HEK293 (cell line): Measurements from ENCODE around the gene CENPO.

ENCODE experiments used
- CTCF ChIA-PET: fragments of 350-600 bp; formaldehyde crosslinking; extraction: SDS; loops from one replicate; lab custom pipeline; 2021; ENCODE audit warnings: antibody characterized with exemption; lab: Yijun Ruan, JAX
- POLR2A ChIA-PET: fragments of 300-600 bp; formaldehyde crosslinking; extraction: SDS; loops from one replicate; lab custom pipeline; 2020; ENCODE audit warnings: antibody characterized with exemption, inconsistent platforms; lab: Yijun Ruan, JAX
- H3K27ac ChIP-seq: fragments of 200-500 bp; sonication (Bioruptor generic); 2 replicates; pipeline ENCODE4 v1.5.1; 2014; ENCODE audit warnings: low read depth, low read length, control low read depth, inconsistent platforms; ENCODE audit errors: extremely low read depth
- H3K36me3 ChIP-seq, 2 experiments: fragments of 200-500 bp in 1 of 2; sonication (Bioruptor generic) in 1 of 2; 1 replicate in 1 of 2; 2 replicates in 1 of 2; pipeline ENCODE4 v1.5.1; 2014 to 2017; ENCODE audit warnings: inconsistent platforms in 2 of 2, low read length in 2 of 2; ENCODE audit not compliant: control insufficient read depth in 2 of 2, insufficient read depth in 1 of 2
- H3K4me1 ChIP-seq: fragments of 200-500 bp; sonication (Bioruptor generic); 2 replicates; pipeline ENCODE4 v1.5.1; 2014; ENCODE audit warnings: mild to moderate bottlenecking, low read length, inconsistent platforms; ENCODE audit not compliant: control insufficient read depth, insufficient read depth
- H3K4me3 ChIP-seq: 2 replicates; pipeline ENCODE4 v1.5.1; 2011; ENCODE audit warnings: low read depth, mild to moderate bottlenecking, control low read depth, low read length, moderate library complexity
- H3K9me3 ChIP-seq: fragments of 200-500 bp; sonication (Bioruptor generic); 2 replicates; pipeline ENCODE4 v1.5.1; 2014; ENCODE audit warnings: low read depth, low read length, inconsistent platforms; ENCODE audit not compliant: control insufficient read depth, insufficient read depth
- GLI2 ChIP-seq: fragments of 450-650 bp; formaldehyde crosslinking; IDR thresholded peaks from 2 replicates; pipeline ENCODE4; 2017; ENCODE audit warnings: missing biosample characterization, missing genetic modification characterization, low read depth, borderline replicate concordance
- INSM2 ChIP-seq: fragments of 450-650 bp; formaldehyde crosslinking; IDR thresholded peaks from 2 replicates; pipeline ENCODE4 v1.5.1; 2016; ENCODE audit warnings: missing biosample characterization, missing genetic modification characterization
- KLF7 ChIP-seq: fragments of 450-650 bp; formaldehyde crosslinking; IDR thresholded peaks from 2 replicates; pipeline ENCODE4 v1.5.1; 2016; ENCODE audit warnings: missing biosample characterization, missing genetic modification characterization, borderline replicate concordance
- MYNN ChIP-seq: fragments of 450-650 bp; formaldehyde crosslinking; IDR thresholded peaks from 2 replicates; pipeline ENCODE4 v1.5.1; 2016; ENCODE audit warnings: missing biosample characterization, missing genetic modification characterization, borderline replicate concordance
- PRDM1 ChIP-seq: fragments of 450-650 bp; formaldehyde crosslinking; IDR thresholded peaks from 2 replicates; pipeline ENCODE4; 2016; ENCODE audit warnings: missing biosample characterization, missing genetic modification characterization
- SCRT1 ChIP-seq: fragments of 450-650 bp; formaldehyde crosslinking; IDR thresholded peaks from 2 replicates; pipeline ENCODE4 v1.5.1; 2016; ENCODE audit warnings: missing biosample characterization, missing genetic modification characterization, borderline replicate concordance
- SETDB1 ChIP-seq: IDR thresholded peaks from one replicate; pipeline ENCODE4 v1.6.1; 2017; ENCODE audit warnings: mild to moderate bottlenecking, low read length, moderate library complexity, mixed read lengths; ENCODE audit not compliant: insufficient read length
- SP2 ChIP-seq: fragments of 450-650 bp; formaldehyde crosslinking; IDR thresholded peaks from 2 replicates; pipeline ENCODE4 v1.5.1; 2016; ENCODE audit warnings: missing biosample characterization, missing genetic modification characterization
- ZBTB17 ChIP-seq: fragments of 450-650 bp; formaldehyde crosslinking; IDR thresholded peaks from 2 replicates; pipeline ENCODE4 v1.5.1; 2016; ENCODE audit warnings: missing biosample characterization, missing genetic modification characterization
- ZBTB44 ChIP-seq: fragments of 450-650 bp; IDR thresholded peaks from 2 replicates; pipeline ENCODE4 v1.5.1; 2018; ENCODE audit warnings: missing biosample characterization, mild to moderate bottlenecking, missing genetic modification characterization
- ZBTB48 ChIP-seq: fragments of 450-650 bp; formaldehyde crosslinking; IDR thresholded peaks from 2 replicates; pipeline ENCODE4 v1.5.1; 2016; ENCODE audit warnings: missing biosample characterization, missing genetic modification characterization
- ZFP69B ChIP-seq: fragments of 450-650 bp; formaldehyde crosslinking; IDR thresholded peaks from 2 replicates; pipeline ENCODE4 v1.5.1; 2016; ENCODE audit warnings: missing biosample characterization, missing genetic modification characterization
- ZIC2 ChIP-seq: fragments of 450-650 bp; formaldehyde crosslinking; IDR thresholded peaks from 2 replicates; pipeline ENCODE4 v1.5.1; 2016; ENCODE audit warnings: missing biosample characterization, missing genetic modification characterization
- ZNF112 ChIP-seq: fragments of 450-650 bp; formaldehyde crosslinking; IDR thresholded peaks from 2 replicates; pipeline ENCODE4 v1.5.0; 2017; ENCODE audit warnings: missing biosample characterization, missing genetic modification characterization
- ZNF18 ChIP-seq: fragments of 450-650 bp; formaldehyde crosslinking; IDR thresholded peaks from 2 replicates; pipeline ENCODE4 v1.5.1; 2016; ENCODE audit warnings: missing biosample characterization, missing genetic modification characterization
- ZNF341 ChIP-seq: fragments of 450-650 bp; formaldehyde crosslinking; IDR thresholded peaks from 2 replicates; pipeline ENCODE4; 2016; ENCODE audit warnings: low read depth, missing biosample characterization, missing genetic modification characterization
- ZNF350 ChIP-seq: fragments of 450-650 bp; formaldehyde crosslinking; IDR thresholded peaks from 2 replicates; pipeline ENCODE4 v1.5.0; 2017; ENCODE audit warnings: missing biosample characterization, mild to moderate bottlenecking, missing genetic modification characterization
- ZNF391 ChIP-seq: fragments of 450-650 bp; formaldehyde crosslinking; IDR thresholded peaks from 2 replicates; pipeline ENCODE4 v1.5.1; 2016; ENCODE audit warnings: low read depth, missing biosample characterization, missing genetic modification characterization, borderline replicate concordance
- ZNF48 ChIP-seq: fragments of 450-650 bp; formaldehyde crosslinking; IDR thresholded peaks from 2 replicates; pipeline ENCODE4 v1.5.1; 2016; ENCODE audit warnings: missing biosample characterization, missing genetic modification characterization
- ZNF561 ChIP-seq: fragments of 450-650 bp; IDR thresholded peaks from 2 replicates; pipeline ENCODE4 v1.5.1; 2018; ENCODE audit warnings: missing biosample characterization, missing genetic modification characterization, borderline replicate concordance
- ZNF791 ChIP-seq: fragments of 450-650 bp; formaldehyde crosslinking; IDR thresholded peaks from 2 replicates; pipeline ENCODE4 v1.5.1; 2016; ENCODE audit warnings: missing biosample characterization, missing genetic modification characterization
- ZNF837 ChIP-seq: fragments of 450-650 bp; formaldehyde crosslinking; IDR thresholded peaks from 2 replicates; pipeline ENCODE4 v1.5.1; 2016; ENCODE audit warnings: missing biosample characterization, missing genetic modification characterization
- ZSCAN30 ChIP-seq: fragments of 450-650 bp; IDR thresholded peaks from 2 replicates; pipeline ENCODE4 v1.5.1; 2018; ENCODE audit warnings: missing biosample characterization, mild to moderate bottlenecking, missing genetic modification characterization, moderate library complexity

Gene CENPO

GRCh38 chr2:24820598-24821432, 27.6 kb downstream of the CENPO start:
- ChIA-PET POLR2A (no interaction called here), CTCF (interaction anchor here (0.9 to 1.0 kb wide), 2 partner anchors 8 to 398 kb away, joined by 3 read pairs; no protein-coding TSS in a partner anchor)
- H3K9me3 ChIP-seq: no peaks in the 10 kb centered on the region
- peaks cover 21 to 94% of the 10 kb centered on the region in 2 experiments for H3K36me3 ChIP-seq
- no peak overlapping the region for H3K4me3 ChIP-seq
- TF ChIP-seq ZNF561 (tag by site-specific recombination): no peak
- TF ChIP-seq ZNF18 (tag by site-specific recombination): no peak
- TF ChIP-seq, all 188 proteins: peak for 0
- no peak overlapping the region for H3K27ac ChIP-seq
- no peaks in the 10 kb centered on the region for H3K4me1 ChIP-seq

- H3K27ac ChIP-seq: no peak overlapping the region
- H3K9me3 ChIP-seq: no peaks in the 10 kb centered on the region
- TF ChIP-seq ZBTB17 (tag by site-specific recombination): no peak
- TF ChIP-seq ZBTB48: 0 out of 2 replicates have a peak, but pooled peaks have one; percentile 20
- TF ChIP-seq ZNF48 (tag by site-specific recombination): no peak
- no peak for TF ChIP-seq ZNF837 (tag by site-specific recombination)
- TF ChIP-seq MYNN: no peak
- H3K4me3 ChIP-seq: no peak overlapping the region
- ChIA-PET POLR2A (no interaction called here), CTCF (interaction anchor here (0.9 to 1.4 kb wide), 3 partner anchors 8 to 411 kb away, joined by 3 to 5 read pairs (median 4); no protein-coding TSS in a partner anchor)
- H3K4me1 ChIP-seq: no peaks in the 10 kb centered on the region
- peaks cover 17 to 94% of the 10 kb centered on the region in 2 experiments for H3K36me3 ChIP-seq
Observed at GRCh38 chr2:24821433-24821891, 28.2 kb downstream of the CENPO start.

- ChIA-PET POLR2A (no interaction called here), CTCF (interaction anchor here (0.9 to 1.4 kb wide), 3 partner anchors 9 to 412 kb away, joined by 3 to 5 read pairs (median 4); no protein-coding TSS in a partner anchor)
- H3K27ac ChIP-seq: no peak overlapping the region
Observed at GRCh38 chr2:24822049-24822706, 29.0 kb downstream of the CENPO start.

GRCh38 chr2:24824071-24824588, 30.9 kb downstream of the CENPO start:
- ChIA-PET POLR2A (no interaction called here), CTCF (interaction anchor here (0.6 to 1.6 kb wide), 4 partner anchors 27 to 372 kb away, joined by 3 to 8 read pairs (median 6); no protein-coding TSS in a partner anchor)
- H3K9me3 ChIP-seq: no peaks in the 10 kb centered on the region
- H3K4me1 ChIP-seq: no peaks in the 10 kb centered on the region
- H3K36me3 ChIP-seq: peaks cover 10 to 80% of the 10 kb centered on the region in 2 experiments; a peak in 2 of 3 replicates
- H3K27ac ChIP-seq: no peak overlapping the region
- no peak for TF ChIP-seq KLF7
- TF ChIP-seq ZNF391 (tag by site-specific recombination): no peak
- TF ChIP-seq ZFP69B (tag by site-specific recombination): no peak
- no peak for TF ChIP-seq ZSCAN30 (tag by site-specific recombination)
- TF ChIP-seq SP2 (tag by site-specific recombination): no peak
- no peak for TF ChIP-seq SETDB1
- no peak for TF ChIP-seq ZNF112 (tag by site-specific recombination)
- no peak for TF ChIP-seq PRDM1 (tag by site-specific recombination)
- no peak for TF ChIP-seq ZNF791 (tag by site-specific recombination)
- TF ChIP-seq INSM2 (tag by site-specific recombination): no peak
- no peak for TF ChIP-seq ZBTB44
- no peak for TF ChIP-seq ZNF341 (tag by site-specific recombination)
- H3K4me3 ChIP-seq: no peak overlapping the region

More at GRCh38 chr2:24822049-24822706, 29.0 kb downstream of the CENPO start:
- TF ChIP-seq GLI2 (tag by site-specific recombination) (no peak), ZNF350 (tag by site-specific recombination) (no peak), SCRT1 (tag by site-specific recombination) (no peak), ZIC2 (peak; percentile 57)
- peaks cover 14 to 93% of the 10 kb centered on the region in 2 experiments; a peak in 2 of 3 replicates for H3K36me3 ChIP-seq
- H3K9me3 ChIP-seq: no peaks in the 10 kb centered on the region
- no peaks in the 10 kb centered on the region for H3K4me1 ChIP-seq
- H3K4me3 ChIP-seq: no peak overlapping the region
